NB4 (cell line): ENCODE results near the gene NR6A1.

Experiments
- MAX ChIP-seq: IDR thresholded peaks from 2 replicates; pipeline ENCODE4 v1.6.1; 2011; ENCODE audit warnings: low read depth, low read length
- MYC ChIP-seq: IDR thresholded peaks from 2 replicates; pipeline ENCODE4 v1.6.1; 2011; ENCODE audit warnings: low read depth, low read length
- TF ChIP-seq, protein P1 (sequence below): IDR thresholded peaks from one replicate; pipeline ENCODE4 v1.5.1; 2012; ENCODE audit warnings: low read depth, low read length

DNA sequence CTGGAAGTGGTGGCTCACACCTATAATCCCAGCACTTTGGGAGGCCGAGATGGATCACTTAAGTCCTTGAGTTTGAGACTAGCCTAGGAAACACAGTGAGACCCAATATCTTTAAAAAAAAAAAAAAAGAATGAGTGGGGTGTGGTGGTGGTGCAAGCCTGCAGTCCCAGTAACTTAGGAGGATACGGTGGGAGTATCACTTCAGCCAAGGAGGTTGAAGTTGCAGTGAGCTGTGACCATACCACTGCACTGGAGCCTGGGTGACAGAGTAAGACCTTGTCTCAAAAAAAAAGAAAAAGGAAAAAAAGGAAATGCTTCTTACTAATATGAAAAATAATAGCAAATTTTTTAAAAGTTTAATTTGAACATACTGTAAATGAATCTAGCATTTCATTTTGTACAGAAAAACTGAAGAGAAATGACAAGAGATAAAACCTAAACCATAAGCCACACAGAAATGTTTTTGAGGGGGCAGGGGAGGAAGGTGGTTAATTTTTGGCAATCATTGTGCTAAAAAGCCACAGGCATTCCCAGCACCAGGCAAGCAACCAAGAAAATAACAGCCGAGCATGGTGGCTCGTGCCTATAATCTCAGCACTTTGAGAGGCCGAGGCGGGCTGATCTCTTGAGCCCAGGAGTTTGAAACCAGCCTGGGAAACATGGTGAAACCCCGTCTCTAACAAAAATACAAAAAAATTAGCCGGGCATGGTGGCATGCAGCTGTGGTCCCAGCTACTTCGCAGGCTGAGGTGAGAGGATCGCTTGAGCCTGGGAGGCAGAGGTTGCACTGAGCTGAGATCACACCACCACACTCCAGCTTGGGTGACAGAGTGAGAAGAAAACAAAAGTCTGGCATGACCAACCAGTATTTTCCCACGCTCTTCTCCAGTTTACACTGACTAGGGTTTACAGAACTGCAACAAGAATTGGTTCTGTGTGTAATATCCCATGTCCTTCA, 149.5 kb downstream of the NR6A1 start:
- TF ChIP-seq, protein P1, sequence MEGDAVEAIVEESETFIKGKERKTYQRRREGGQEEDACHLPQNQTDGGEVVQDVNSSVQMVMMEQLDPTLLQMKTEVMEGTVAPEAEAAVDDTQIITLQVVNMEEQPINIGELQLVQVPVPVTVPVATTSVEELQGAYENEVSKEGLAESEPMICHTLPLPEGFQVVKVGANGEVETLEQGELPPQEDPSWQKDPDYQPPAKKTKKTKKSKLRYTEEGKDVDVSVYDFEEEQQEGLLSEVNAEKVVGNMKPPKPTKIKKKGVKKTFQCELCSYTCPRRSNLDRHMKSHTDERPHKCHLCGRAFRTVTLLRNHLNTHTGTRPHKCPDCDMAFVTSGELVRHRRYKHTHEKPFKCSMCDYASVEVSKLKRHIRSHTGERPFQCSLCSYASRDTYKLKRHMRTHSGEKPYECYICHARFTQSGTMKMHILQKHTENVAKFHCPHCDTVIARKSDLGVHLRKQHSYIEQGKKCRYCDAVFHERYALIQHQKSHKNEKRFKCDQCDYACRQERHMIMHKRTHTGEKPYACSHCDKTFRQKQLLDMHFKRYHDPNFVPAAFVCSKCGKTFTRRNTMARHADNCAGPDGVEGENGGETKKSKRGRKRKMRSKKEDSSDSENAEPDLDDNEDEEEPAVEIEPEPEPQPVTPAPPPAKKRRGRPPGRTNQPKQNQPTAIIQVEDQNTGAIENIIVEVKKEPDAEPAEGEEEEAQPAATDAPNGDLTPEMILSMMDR, result no peak
- TF ChIP-seq MYC (no peak), MAX (no peak)
